Raji (cell line): ENCODE measurements around the gene KRTAP13-3.

Experiments used
- POLR2A ChIP-seq: IDR thresholded peaks from 2 replicates; pipeline ENCODE4 v1.6.1; 2011; ENCODE audit warnings: low read depth, low read length, control low read depth; ENCODE audit not compliant: insufficient read depth

Gene KRTAP13-3

GRCh38 chr21:30391492-30392025 lies 34.2 kb downstream of the KRTAP13-3 start:
- no peak for TF ChIP-seq POLR2A

GRCh38 chr21:30382201-30382600 lies 43.5 kb downstream of the KRTAP13-3 start:
- TF ChIP-seq POLR2A = no peak
